HG03571 (cell line): ENCODE results near the gene FEV.

ENCODE experiments used
- ATAC-seq: cut with Tn5 transposase; IDR thresholded peaks from one replicate; pipeline ENCODE4 v1.9.1; 2021; ENCODE audit not compliant: unreplicated experiment

Gene FEV

GRCh38 chr2:219017201-219017931 is 32.4 kb upstream of the FEV start:
- no peak for ATAC-seq

GRCh38 chr2:219016721-219017120 is 31.7 kb upstream of the FEV start:
- no peak for ATAC-seq

GRCh38 chr2:219010873-219011272 is 25.9 kb upstream of the FEV start:
- no peak for ATAC-seq

GRCh38 chr2:219010162-219010756 is 25.3 kb upstream of the FEV start:
- no peak for ATAC-seq

- no peak for ATAC-seq
Observed at GRCh38 chr2:219009294-219009693, 24.3 kb upstream of the FEV start.

- ATAC-seq, result no peak
Observed at GRCh38 chr2:219003979-219004378, 19.0 kb upstream of the FEV start.

GRCh38 chr2:219003267-219003634 is 18.3 kb upstream of the FEV start:
- no peak for ATAC-seq

- ATAC-seq, result no peak
Observed at GRCh38 chr2:219002395-219003266, 17.6 kb upstream of the FEV start.

GRCh38 chr2:219001577-219002394 is 16.8 kb upstream of the FEV start:
- no peak for ATAC-seq

GRCh38 chr2:219001100-219001576 is 16.2 kb upstream of the FEV start:
- ATAC-seq, result no peak

GRCh38 chr2:219000569-219000960 is 15.6 kb upstream of the FEV start:
- no peak for ATAC-seq

- no peak for ATAC-seq
Observed at GRCh38 chr2:218999881-219000568, 15.0 kb upstream of the FEV start.

- ATAC-seq, result no peak
Observed at GRCh38 chr2:218999021-218999880, 14.3 kb upstream of the FEV start.

GRCh38 chr2:218998414-218999002 is 13.5 kb upstream of the FEV start:
- ATAC-seq, result no peak

- no peak for ATAC-seq
Observed at GRCh38 chr2:218997731-218998130, 12.7 kb upstream of the FEV start.

GRCh38 chr2:218996937-218997336 is 12.0 kb upstream of the FEV start:
- ATAC-seq, result no peak

GRCh38 chr2:218995972-218996711 is 11.2 kb upstream of the FEV start:
- no peak for ATAC-seq

GRCh38 chr2:218995561-218995960 is 10.6 kb upstream of the FEV start:
- no peak for ATAC-seq
